Caco-2 (cell line): Measurements from ENCODE around the gene CACNA1C. TPM values are rescaled to one million over a fixed set of nuclear protein-coding genes. Genes with fewer than 3 reads are reported as not detected.
"Not testable (repeated sequence)": the region's sequence is repeated elsewhere in the genome, so short reads cannot be mapped to it uniquely, and the experiment has no call there.

Source experiments
- BruUV-seq: library from RNA; stranded (reverse); fragments of 400-500 nt; replicated peaks from 2 replicates; lab custom pipeline; 2021; lab: Mats Ljungman, UMichigan
- CTCF ChIA-PET: fragments of 300-600 bp; sonication (Branson Sonifier 250); formaldehyde crosslinking; loops from one replicate; lab custom pipeline; 2022; ENCODE audit warnings: antibody characterized with exemption; lab: Charles Lee
- POLR2A ChIA-PET: fragments of 300-600 bp; sonication (Branson Sonifier 250); formaldehyde crosslinking; loops from one replicate; lab custom pipeline; 2022; ENCODE audit warnings: antibody characterized with exemption; lab: Charles Lee
- DNase-seq, 2 experiments: peaks; one replicate each; pipeline versions ENCODE4 v3.0.0 to v3.0.0-alpha.2; 2020 to 2022
- H3K27me3 ChIP-seq: replicated peaks from 2 replicates; pipeline ENCODE4 v1.6.0; 2011; ENCODE audit warnings: low read length; ENCODE audit not compliant: control insufficient read depth, insufficient read depth
- H3K36me3 ChIP-seq: 2 replicates; pipeline ENCODE4 v1.5.1; 2011; ENCODE audit warnings: low read length; ENCODE audit not compliant: control insufficient read depth, insufficient read depth
- H3K4me1 ChIP-seq: fragments of 250-450 bp; sonication (Bioruptor Pico); 2 replicates; pipeline ENCODE4 v1.5.1; 2020; ENCODE audit warnings: mild to moderate bottlenecking
- H3K4me3 ChIP-seq: 2 replicates; pipeline ENCODE4 v1.5.1; 2011; ENCODE audit warnings: low read depth, mild to moderate bottlenecking, control low read depth, low read length
- H3K9me3 ChIP-seq: fragments of 250-450 bp; sonication (Bioruptor Pico); 2 replicates; pipeline ENCODE4 v1.5.1; 2020; ENCODE audit warnings: mild to moderate bottlenecking, moderate library complexity
- H3K27ac Mint-ChIP-seq: one replicate; pipeline ENCODE4 v1.8.0; 2022; ENCODE audit warnings: mixed read lengths; ENCODE audit not compliant: unreplicated experiment
- H3K27me3 Mint-ChIP-seq: one replicate; pipeline ENCODE4 v1.8.0; 2022; ENCODE audit warnings: mixed read lengths; ENCODE audit not compliant: insufficient read depth, unreplicated experiment
- H3K36me3 Mint-ChIP-seq: one replicate; pipeline ENCODE4 v1.8.0; 2022; ENCODE audit warnings: mild to moderate bottlenecking, mixed read lengths; ENCODE audit not compliant: insufficient read depth, unreplicated experiment
- H3K4me1 Mint-ChIP-seq: one replicate; pipeline ENCODE4 v1.8.0; 2022; ENCODE audit warnings: low read depth, mixed read lengths; ENCODE audit not compliant: unreplicated experiment
- H3K4me3 Mint-ChIP-seq: one replicate; pipeline ENCODE4 v1.8.0; 2022; ENCODE audit warnings: mild to moderate bottlenecking, moderate library complexity, mixed read lengths; ENCODE audit not compliant: unreplicated experiment
- H3K9me3 Mint-ChIP-seq: one replicate; pipeline ENCODE4 v1.8.0; 2022; ENCODE audit warnings: mixed read lengths; ENCODE audit not compliant: unreplicated experiment
- CTCF ChIP-seq, 2 experiments: fragments of 200-600 bp in 1 of 2; IDR thresholded peaks; 1 replicate in 1 of 2; 2 replicates in 1 of 2; pipeline versions ENCODE4 v1.5.1 to v1.8.0; 2011 to 2022; ENCODE audit warnings: antibody characterized with exemption in 1 of 2, control low read depth in 1 of 2, inconsistent platforms in 1 of 2, low read depth in 1 of 2, low read length in 1 of 2, mild to moderate bottlenecking in 1 of 2, moderate library complexity in 1 of 2; ENCODE audit not compliant: insufficient read depth in 1 of 2, severe bottlenecking in 1 of 2, unreplicated experiment in 1 of 2
- intact Hi-C: fragments of 100-400 bp; cut with micrococcal nuclease; formaldehyde crosslinking; loops from one replicate; pipeline ENCODE4 v1.10.0; 2022; ENCODE audit not compliant: unreplicated experiment
- total RNA-seq: library from RNA; stranded (reverse); gene quantifications from 2 replicates; pipeline ENCODE4 v1.2.3, GENCODE V29; 2022

CACNA1C gene
- total RNA-seq, 1 experiment from 2014 or later, result not detected

- TF ChIP-seq CTCF (IDR thresholded peaks at IDR 0.05; ENCODE audit: insufficient read depth in 1 of 2, low read depth in 1 of 2, low read length in 1 of 2, severe bottlenecking in 1 of 2, unreplicated experiment in 1 of 2), result no peak
- POLR2A ChIA-PET, result no interaction called here
- Histone ChIP-seq H3K36me3 (no peaks in the 10 kb centered on the region), H3K27me3 (peaks cover 1% of the 10 kb centered on the region; the same call in 1 of the 2 replicates), H3K4me3 (no peak overlapping the region), H3K9me3 (no peaks in the 10 kb centered on the region), H3K4me1 (no peaks in the 10 kb centered on the region)
- no peak for DNase-seq
- no peaks in the 10 kb centered on the region for H3K4me1 Mint-ChIP-seq
- no peaks in the 10 kb centered on the region for H3K9me3 Mint-ChIP-seq
- no peak overlapping the region for H3K4me3 Mint-ChIP-seq
- H3K27me3 Mint-ChIP-seq, result peaks cover 30% of the 10 kb centered on the region
- no TSS peak for BruUV-seq
- CTCF ChIA-PET, result interaction anchor here (0.6 kb wide), 1 partner anchor 1877 kb away, joined by 5 read pairs; no protein-coding TSS in a partner anchor
- no peak overlapping the region for H3K27ac Mint-ChIP-seq
- H3K36me3 Mint-ChIP-seq, result no peaks in the 10 kb centered on the region
- intact Hi-C loops, result no loop called here
These were observed 438.0 kb downstream of the CACNA1C start for GRCh38 chr12:2490831-2491230.

- DNase-seq, H3K36me3 Mint-ChIP-seq, H3K27ac Mint-ChIP-seq, H3K4me1 Mint-ChIP-seq, H3K9me3 ChIP-seq, POLR2A ChIA-PET, H3K27me3 ChIP-seq, CTCF ChIA-PET, H3K4me1 ChIP-seq, intact Hi-C loops, H3K4me3 ChIP-seq, H3K36me3 ChIP-seq, BruUV-seq, H3K4me3 Mint-ChIP-seq, H3K9me3 Mint-ChIP-seq: not testable (repeated sequence)
- peaks cover 32% of the 10 kb centered on the region for H3K27me3 Mint-ChIP-seq
These were observed 438.6 kb downstream of the CACNA1C start for GRCh38 chr12:2491349-2491748.

- H3K9me3 Mint-ChIP-seq, result no peaks in the 10 kb centered on the region
- H3K27me3 Mint-ChIP-seq, result peaks cover 30% of the 10 kb centered on the region
- H3K27ac Mint-ChIP-seq, result no peak overlapping the region
- no peaks in the 10 kb centered on the region for H3K36me3 Mint-ChIP-seq
- Histone ChIP-seq H3K27me3 (peaks cover 1% of the 10 kb centered on the region; the same call in 1 of the 2 replicates), H3K4me1 (no peaks in the 10 kb centered on the region), H3K9me3 (no peaks in the 10 kb centered on the region), H3K36me3 (no peaks in the 10 kb centered on the region), H3K4me3 (no peak overlapping the region)
- BruUV-seq, result no TSS peak
- H3K4me3 Mint-ChIP-seq, result no peak overlapping the region
- DNase-seq, result no peak
- H3K4me1 Mint-ChIP-seq, result no peaks in the 10 kb centered on the region
- intact Hi-C loops, result no loop called here
- ChIA-PET POLR2A (no interaction called here), CTCF (no interaction called here)
- no peak for TF ChIP-seq CTCF (IDR thresholded peaks at IDR 0.05; ENCODE audit: insufficient read depth in 1 of 2, low read depth in 1 of 2, low read length in 1 of 2, severe bottlenecking in 1 of 2, unreplicated experiment in 1 of 2)
These were observed 439.4 kb downstream of the CACNA1C start for GRCh38 chr12:2492236-2492635.

GRCh38 chr12:2493086-2493485 lies 440.3 kb downstream of the CACNA1C start:
- Mint-ChIP-seq H3K36me3 (no peaks in the 10 kb centered on the region), H3K9me3 (no peaks in the 10 kb centered on the region), H3K27me3 (peaks cover 29% of the 10 kb centered on the region), H3K4me1 (no peaks in the 10 kb centered on the region), H3K4me3 (no peak overlapping the region), H3K27ac (no peak overlapping the region)
- Histone ChIP-seq H3K4me1 (no peaks in the 10 kb centered on the region), H3K4me3 (no peak overlapping the region), H3K9me3 (no peaks in the 10 kb centered on the region), H3K36me3 (no peaks in the 10 kb centered on the region), H3K27me3 (peaks cover 1% of the 10 kb centered on the region; the same call in 1 of the 2 replicates)
- CTCF ChIA-PET, result no interaction called here
- POLR2A ChIA-PET, result no interaction called here
- no peak for DNase-seq
- intact Hi-C loops, result no loop called here
- no peak for TF ChIP-seq CTCF (IDR thresholded peaks at IDR 0.05; ENCODE audit: insufficient read depth in 1 of 2, low read depth in 1 of 2, low read length in 1 of 2, severe bottlenecking in 1 of 2, unreplicated experiment in 1 of 2)
- no TSS peak for BruUV-seq
